ENCODE data around the gene IGSF9B.

DNA sequence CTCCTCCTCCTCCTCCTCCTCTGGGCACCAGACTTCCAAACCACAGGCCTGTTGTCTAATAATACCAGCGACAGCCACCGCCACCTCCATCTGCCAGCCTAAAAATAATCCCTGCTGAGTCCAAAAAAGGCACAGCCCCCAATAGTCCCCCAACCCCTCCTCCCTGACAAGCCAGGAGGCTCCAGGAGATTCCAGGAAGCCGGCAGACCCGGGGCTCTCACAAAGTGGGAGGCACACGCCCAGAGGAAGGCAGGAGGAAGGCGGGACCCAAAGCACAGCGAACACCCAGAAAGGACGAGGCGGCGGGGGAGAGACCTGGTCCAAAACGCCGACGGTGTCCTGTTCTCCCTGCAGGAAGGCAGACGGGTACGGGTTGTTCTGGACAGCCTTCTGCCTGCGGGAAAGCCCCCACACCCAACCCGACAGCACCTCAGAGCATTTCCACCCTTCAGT is 5.9 kb downstream of the IGSF9B start:
- TF ChIP-seq, protein P1, sequence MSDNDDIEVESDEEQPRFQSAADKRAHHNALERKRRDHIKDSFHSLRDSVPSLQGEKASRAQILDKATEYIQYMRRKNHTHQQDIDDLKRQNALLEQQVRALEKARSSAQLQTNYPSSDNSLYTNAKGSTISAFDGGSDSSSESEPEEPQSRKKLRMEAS (CRISPR knock-in tag; IDR thresholded peaks at IDR 0.05) = no peak
- TF ChIP-seq EZH2 (IDR thresholded peaks at IDR 0.05; ENCODE audit: borderline replicate concordance, low read depth, low read length) (no peak), ZNF197 (CRISPR knock-in tag; IDR thresholded peaks at IDR 0.05; ENCODE audit: low read depth) (no peak), NR1H2 (CRISPR knock-in tag; IDR thresholded peaks at IDR 0.05) (no peak), ZNF174 (CRISPR knock-in tag; IDR thresholded peaks at IDR 0.05) (no peak), FIP1L1 (IDR thresholded peaks at IDR 0.05; ENCODE audit: low read depth, low read length, poor library complexity, severe bottlenecking) (no peak), MAZ (CRISPR knock-in tag; conservative IDR thresholded peaks at IDR 0.05 in 1 of 2, IDR thresholded peaks at IDR 0.05 in 1 of 2) (no peak), ZNF324 (CRISPR knock-in tag; IDR thresholded peaks at IDR 0.05) (no peak), POLR2A (conservative IDR thresholded peaks at IDR 0.05) (no peak), RAD21 (CRISPR knock-in tag; conservative IDR thresholded peaks at IDR 0.05 in 1 of 2, IDR thresholded peaks at IDR 0.05 in 1 of 2) (no peak)
- TF ChIP-seq, protein P2, sequence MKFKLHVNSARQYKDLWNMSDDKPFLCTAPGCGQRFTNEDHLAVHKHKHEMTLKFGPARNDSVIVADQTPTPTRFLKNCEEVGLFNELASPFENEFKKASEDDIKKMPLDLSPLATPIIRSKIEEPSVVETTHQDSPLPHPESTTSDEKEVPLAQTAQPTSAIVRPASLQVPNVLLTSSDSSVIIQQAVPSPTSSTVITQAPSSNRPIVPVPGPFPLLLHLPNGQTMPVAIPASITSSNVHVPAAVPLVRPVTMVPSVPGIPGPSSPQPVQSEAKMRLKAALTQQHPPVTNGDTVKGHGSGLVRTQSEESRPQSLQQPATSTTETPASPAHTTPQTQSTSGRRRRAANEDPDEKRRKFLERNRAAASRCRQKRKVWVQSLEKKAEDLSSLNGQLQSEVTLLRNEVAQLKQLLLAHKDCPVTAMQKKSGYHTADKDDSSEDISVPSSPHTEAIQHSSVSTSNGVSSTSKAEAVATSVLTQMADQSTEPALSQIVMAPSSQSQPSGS (CRISPR knock-in tag; IDR thresholded peaks at IDR 0.05) = no peak
- TF ChIP-seq, protein P3, sequence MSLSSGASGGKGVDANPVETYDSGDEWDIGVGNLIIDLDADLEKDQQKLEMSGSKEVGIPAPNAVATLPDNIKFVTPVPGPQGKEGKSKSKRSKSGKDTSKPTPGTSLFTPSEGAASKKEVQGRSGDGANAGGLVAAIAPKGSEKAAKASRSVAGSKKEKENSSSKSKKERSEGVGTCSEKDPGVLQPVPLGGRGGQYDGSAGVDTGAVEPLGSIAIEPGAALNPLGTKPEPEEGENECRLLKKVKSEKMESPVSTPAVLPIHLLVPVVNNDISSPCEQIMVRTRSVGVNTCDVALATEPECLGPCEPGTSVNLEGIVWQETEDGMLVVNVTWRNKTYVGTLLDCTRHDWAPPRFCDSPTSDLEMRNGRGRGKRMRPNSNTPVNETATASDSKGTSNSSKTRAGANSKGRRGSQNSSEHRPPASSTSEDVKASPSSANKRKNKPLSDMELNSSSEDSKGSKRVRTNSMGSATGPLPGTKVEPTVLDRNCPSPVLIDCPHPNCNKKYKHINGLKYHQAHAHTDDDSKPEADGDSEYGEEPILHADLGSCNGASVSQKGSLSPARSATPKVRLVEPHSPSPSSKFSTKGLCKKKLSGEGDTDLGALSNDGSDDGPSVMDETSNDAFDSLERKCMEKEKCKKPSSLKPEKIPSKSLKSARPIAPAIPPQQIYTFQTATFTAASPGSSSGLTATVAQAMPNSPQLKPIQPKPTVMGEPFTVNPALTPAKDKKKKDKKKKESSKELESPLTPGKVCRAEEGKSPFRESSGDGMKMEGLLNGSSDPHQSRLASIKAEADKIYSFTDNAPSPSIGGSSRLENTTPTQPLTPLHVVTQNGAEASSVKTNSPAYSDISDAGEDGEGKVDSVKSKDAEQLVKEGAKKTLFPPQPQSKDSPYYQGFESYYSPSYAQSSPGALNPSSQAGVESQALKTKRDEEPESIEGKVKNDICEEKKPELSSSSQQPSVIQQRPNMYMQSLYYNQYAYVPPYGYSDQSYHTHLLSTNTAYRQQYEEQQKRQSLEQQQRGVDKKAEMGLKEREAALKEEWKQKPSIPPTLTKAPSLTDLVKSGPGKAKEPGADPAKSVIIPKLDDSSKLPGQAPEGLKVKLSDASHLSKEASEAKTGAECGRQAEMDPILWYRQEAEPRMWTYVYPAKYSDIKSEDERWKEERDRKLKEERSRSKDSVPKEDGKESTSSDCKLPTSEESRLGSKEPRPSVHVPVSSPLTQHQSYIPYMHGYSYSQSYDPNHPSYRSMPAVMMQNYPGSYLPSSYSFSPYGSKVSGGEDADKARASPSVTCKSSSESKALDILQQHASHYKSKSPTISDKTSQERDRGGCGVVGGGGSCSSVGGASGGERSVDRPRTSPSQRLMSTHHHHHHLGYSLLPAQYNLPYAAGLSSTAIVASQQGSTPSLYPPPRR (CRISPR knock-in tag; IDR thresholded peaks at IDR 0.05; ENCODE audit: borderline replicate concordance) = no peak
- TF ChIP-seq, protein P4, sequence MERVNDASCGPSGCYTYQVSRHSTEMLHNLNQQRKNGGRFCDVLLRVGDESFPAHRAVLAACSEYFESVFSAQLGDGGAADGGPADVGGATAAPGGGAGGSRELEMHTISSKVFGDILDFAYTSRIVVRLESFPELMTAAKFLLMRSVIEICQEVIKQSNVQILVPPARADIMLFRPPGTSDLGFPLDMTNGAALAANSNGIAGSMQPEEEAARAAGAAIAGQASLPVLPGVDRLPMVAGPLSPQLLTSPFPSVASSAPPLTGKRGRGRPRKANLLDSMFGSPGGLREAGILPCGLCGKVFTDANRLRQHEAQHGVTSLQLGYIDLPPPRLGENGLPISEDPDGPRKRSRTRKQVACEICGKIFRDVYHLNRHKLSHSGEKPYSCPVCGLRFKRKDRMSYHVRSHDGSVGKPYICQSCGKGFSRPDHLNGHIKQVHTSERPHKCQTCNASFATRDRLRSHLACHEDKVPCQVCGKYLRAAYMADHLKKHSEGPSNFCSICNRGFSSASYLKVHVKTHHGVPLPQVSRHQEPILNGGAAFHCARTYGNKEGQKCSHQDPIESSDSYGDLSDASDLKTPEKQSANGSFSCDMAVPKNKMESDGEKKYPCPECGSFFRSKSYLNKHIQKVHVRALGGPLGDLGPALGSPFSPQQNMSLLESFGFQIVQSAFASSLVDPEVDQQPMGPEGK (CRISPR knock-in tag; IDR thresholded peaks at IDR 0.05; ENCODE audit: borderline replicate concordance) = no peak
